ENCODE data around the gene DSE.

Gene DSE

DNA sequence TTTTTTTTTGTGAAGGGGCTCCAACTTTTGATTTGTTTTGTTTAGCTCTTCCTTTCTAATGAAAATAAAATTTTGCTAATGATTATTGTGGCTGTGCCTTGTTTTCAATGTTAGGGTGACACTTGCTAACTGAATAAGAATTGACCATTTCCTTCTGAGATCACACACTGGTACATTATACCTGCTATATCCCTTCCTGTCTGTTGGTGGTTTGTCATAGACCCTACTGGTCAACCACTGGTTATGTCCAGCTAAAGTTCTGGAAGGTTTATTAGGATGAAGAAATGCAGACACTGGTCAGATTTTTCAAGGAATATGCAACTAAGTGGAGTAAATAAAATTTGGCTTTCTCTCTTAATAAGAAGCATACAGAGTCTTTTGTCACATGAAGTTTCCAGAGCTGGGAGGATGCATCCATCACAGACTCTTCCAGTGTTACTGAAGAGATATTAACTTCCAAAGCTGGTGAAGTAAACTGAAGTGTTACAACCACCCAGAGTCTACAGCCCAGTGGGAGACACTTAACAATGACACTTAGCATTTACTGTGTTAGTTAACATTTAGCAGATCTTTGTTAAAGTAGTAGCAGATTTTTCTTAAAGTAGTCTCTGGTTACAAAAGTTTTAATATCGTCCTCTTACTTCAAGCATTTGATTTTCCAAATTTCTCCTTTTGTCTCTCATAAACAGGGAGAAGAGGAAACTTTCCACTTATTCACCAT is 121.0 kb downstream of the DSE start:
- DNase-seq: no peak

GRCh38 chr6:116492331-116493067 is 121.8 kb downstream of the DSE start:
- DNase-seq: no peak
